ENCODE measurements around the gene AARS1.
"Not testable (repeated sequence)": the region's sequence is repeated elsewhere in the genome, so short reads cannot be mapped to it uniquely, and the experiment has no call there.

AARS1 gene

GRCh38 chr16:70271696-70272095 lies 17.6 kb downstream of the AARS1 start:
- ATAC-seq: no peak

GRCh38 chr16:70270176-70270575 lies 19.1 kb downstream of the AARS1 start:
- DNase-seq (no peak), ATAC-seq (no peak)

More at GRCh38 chr16:70271696-70272095, 17.6 kb downstream of the AARS1 start:
- no peak for DNase-seq

GRCh38 chr16:70269471-70269870 lies 19.8 kb downstream of the AARS1 start:
- ATAC-seq (peak; percentile 21), DNase-seq (no peak)

DNA sequence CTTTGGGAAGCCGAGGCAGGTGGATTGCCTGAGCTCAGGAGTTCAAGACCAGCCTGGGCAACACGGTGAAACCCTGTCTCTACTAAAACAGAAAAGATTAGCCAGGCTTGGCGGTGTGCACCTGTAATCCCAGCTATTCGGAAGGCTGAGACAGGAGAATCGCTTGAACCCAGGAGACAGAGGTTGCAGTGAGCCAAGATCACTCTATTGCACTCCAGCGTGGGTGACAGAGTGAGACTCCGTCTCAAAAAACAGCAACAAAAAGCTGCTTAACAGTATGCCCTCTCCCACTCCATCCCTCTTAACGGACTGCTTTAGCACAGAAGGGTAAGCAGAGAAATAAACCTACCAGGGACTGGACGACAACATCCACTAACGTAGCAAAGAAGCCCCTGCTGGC lies 21.4 kb downstream of the AARS1 start:
- not testable (repeated sequence) for DNase-seq, ATAC-seq

DNA sequence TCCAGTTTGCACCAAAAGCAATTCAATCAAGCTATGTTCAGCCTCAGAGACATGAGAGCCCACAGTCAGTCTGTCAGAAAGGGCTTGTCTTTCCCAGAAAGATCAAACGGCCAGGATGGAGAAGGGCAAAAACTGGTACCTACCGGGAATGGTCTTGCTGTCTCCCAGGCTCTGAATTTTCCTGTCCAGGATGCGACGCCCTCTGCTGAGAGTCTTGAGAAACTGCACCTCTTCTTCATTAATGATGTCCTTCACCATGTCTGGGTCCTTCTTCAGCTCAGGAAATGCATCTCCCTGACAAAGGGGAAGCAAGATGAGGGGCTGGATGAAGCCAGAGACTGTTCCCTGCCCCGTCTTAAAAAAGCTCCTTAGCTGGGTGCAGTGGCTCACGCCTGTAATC lies 21.8 kb downstream of the AARS1 start:
- peak; percentile 29 for DNase-seq

DNA sequence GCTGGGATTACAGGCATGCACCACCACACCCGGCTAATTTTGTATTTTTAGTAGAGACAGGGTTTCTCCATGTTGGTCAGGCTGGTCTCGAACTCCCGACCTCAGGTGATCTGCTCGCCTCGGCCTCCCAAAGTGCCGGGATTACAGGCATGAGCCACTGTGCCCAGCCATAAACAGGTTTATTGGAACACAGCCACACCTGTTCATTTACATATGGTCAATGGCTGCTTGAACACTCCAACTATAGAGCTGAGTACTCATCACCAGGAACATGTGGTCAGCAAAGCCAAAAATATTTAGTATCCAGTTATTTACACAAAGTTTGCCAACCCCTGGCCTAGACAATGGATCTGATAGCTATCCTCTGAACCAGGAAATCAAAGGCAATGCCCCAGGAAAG lies 29.4 kb downstream of the AARS1 start:
- not testable (repeated sequence) for DNase-seq, ATAC-seq

More for the DNA sequence above, 21.8 kb downstream of the AARS1 start:
- no peak for ATAC-seq

- no peak for ATAC-seq
Observed at GRCh38 chr16:70258946-70259345, 30.4 kb downstream of the AARS1 start.

GRCh38 chr16:70258065-70258464 lies 31.2 kb downstream of the AARS1 start:
- ATAC-seq (no peak), DNase-seq (no peak)

More at GRCh38 chr16:70258946-70259345, 30.4 kb downstream of the AARS1 start:
- no peak for DNase-seq

- DNase-seq (no peak), ATAC-seq (no peak)
Observed at GRCh38 chr16:70257391-70257790, 31.9 kb downstream of the AARS1 start.

DNA sequence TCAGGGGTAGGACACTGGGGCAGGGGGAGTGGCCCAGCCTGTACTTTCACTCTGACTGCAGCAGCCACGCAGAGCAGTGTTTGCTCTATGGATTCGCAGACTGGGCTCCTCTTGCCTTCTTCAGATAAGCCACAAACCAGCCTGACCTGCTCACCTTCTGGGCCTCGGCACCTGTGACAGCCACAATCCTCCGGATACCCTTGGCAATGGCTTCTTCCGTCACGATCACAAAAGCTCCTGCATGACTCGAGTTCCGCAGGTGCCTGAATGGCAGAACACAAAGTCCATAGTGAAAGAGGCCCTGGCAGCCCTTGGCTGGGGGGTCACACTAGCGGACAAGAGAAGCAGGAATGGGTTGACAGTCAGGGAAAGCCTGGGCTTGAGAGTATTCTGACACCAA lies 33.7 kb downstream of the AARS1 start:
- ATAC-seq (no peak), DNase-seq (no peak)

GRCh38 chr16:70254965-70255286 lies 34.4 kb downstream of the AARS1 start:
- DNase-seq: no peak
- no peak for ATAC-seq

- no peak for ATAC-seq
Observed at GRCh38 chr16:70254180-70254964, 34.9 kb downstream of the AARS1 start.

GRCh38 chr16:70253291-70254106 lies 35.8 kb downstream of the AARS1 start:
- DNase-seq: peak; percentile 60
- ATAC-seq: no peak

More at GRCh38 chr16:70254180-70254964, 34.9 kb downstream of the AARS1 start:
- DNase-seq: no peak

- DNase-seq: peak; percentile 40
- no peak for ATAC-seq
Observed at GRCh38 chr16:70252355-70252988, 36.8 kb downstream of the AARS1 start.

DNA sequence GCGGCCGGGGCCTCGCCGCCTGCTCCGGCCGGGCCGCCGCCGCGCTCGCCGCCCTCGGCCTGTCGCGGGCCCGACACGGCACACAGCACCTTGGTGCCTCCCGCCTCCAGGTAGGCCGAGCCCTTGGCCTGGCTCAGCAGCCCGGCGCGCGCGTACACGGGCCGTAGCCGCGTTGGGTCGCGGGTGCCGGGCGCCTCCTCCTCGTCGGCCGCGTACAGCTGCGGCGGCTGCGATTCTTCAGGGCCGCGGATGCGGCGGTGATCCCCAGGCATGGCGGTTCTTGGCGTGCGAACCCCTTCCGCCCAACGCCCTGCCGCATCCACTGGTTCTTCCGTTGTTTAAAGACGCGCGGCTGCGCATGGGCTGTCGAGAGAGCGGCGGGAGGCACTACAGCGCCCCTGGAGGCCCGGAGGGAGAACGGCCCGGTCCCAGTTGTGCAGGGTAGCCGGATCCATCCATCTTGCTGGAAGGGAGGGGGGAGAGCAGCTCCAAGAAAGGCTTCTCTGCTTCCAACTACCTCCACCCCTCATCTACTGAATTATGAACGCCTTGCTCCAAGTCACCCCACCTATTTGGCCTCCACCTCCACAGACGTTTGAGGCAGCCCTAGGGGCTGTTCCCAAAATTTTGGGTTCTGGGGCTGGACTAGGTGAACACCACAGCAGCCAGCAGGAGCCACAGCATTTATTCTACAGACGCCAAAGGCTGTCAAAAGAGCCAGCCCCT lies 37.5 kb downstream of the AARS1 start, which contains the start of gene EXOSC6:
Gene EXOSC6, minus strand, starts transcription at position 312 of the 726 bp plus-strand sequence. Its CDS starts 40 bp downstream, at position 272.
- DNase-seq (peak; percentile 92), ATAC-seq (peak; percentile 94)

GRCh38 chr16:70250748-70251628 lies 38.3 kb downstream of the AARS1 start:
- ATAC-seq: peak; percentile 50
- DNase-seq: peak; percentile 44

DNA sequence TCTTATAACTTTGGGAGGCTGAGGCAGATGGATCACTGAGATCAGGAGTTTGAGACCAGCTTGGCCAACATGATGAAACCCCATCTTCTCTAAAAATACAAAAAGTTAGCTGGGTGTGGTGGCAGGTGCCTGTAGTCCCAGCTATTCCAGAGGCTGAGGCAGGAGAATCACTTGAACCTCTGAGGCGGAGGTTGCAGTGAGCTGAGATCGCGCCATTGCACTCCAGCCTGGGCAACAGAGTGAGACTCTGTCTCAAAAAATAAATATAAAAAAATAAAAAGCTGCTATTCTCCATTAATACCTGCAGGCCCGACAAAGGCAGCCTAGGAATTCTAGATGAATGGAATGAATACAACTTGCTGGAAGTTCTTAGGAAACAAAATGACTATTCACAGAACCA lies 39.6 kb downstream of the AARS1 start:
- not testable (repeated sequence) for ATAC-seq, DNase-seq

DNA sequence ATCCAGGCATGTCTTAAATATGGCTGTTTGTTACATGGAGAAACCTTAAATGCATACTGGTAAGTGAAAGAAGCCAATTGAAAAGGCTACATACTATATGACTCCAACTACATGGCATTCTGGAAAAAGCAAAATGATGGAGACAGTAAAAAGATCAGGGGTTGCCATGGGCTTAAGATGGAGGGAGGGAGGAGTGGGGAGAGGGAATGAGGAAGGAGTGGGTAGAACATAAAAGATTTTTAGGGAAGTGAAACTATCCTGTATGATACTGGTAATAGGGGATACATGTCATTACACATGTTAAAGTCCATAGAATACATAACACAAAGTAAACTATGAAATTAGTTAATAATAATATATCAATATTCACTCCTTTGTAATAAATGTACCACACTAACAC lies 50.5 kb downstream of the AARS1 start:
- not testable (repeated sequence) for ATAC-seq, DNase-seq

- not testable (repeated sequence) for DNase-seq, ATAC-seq
Observed at GRCh38 chr16:70231831-70232230, 57.5 kb downstream of the AARS1 start.

- ATAC-seq: not testable (repeated sequence)
Observed at GRCh38 chr16:70226024-70226423, 63.3 kb downstream of the AARS1 start.

DNA sequence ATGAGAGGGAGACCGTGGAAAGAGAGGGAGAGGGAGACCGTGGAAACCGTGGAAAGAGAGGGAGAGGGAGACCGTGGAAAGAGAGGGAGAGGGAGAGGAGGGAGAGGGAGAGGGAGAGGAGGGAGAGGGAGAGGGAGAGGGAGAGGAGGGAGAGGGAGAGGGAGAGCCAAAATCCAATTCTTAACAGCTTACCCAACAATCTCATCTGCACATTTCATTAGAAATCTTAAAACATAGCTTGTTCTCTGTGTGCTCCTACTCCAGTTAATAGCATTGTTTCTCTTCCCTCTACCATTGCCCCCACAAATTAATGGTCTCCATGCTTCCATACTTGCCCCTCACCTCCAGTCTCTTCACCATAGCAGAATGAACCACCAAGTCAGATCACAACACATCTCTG lies 63.9 kb downstream of the AARS1 start:
- not testable (repeated sequence) for ATAC-seq, DNase-seq

More at GRCh38 chr16:70226024-70226423, 63.3 kb downstream of the AARS1 start:
- DNase-seq: not testable (repeated sequence)
